HG02970 (cell line): Measurements from ENCODE around the gene TBL1Y.

ENCODE experiments used
- ATAC-seq: cut with Tn5 transposase; IDR thresholded peaks from one replicate; pipeline ENCODE4 v1.9.1; 2021; ENCODE audit warnings: mild to moderate bottlenecking, moderate library complexity, moderate number of reproducible peaks; ENCODE audit not compliant: unreplicated experiment, low FRiP score

TBL1Y gene

GRCh38 chrY:6968191-6968590, 57.7 kb downstream of the TBL1Y start:
- no peak for ATAC-seq

- ATAC-seq: no peak
These were observed 61.9 kb downstream of the TBL1Y start for GRCh38 chrY:6972271-6972887.

GRCh38 chrY:6974971-6975370, 64.5 kb downstream of the TBL1Y start:
- ATAC-seq: no peak

- no peak for ATAC-seq
These were observed 67.3 kb downstream of the TBL1Y start for GRCh38 chrY:6977783-6978182.

GRCh38 chrY:6983221-6983620, 72.7 kb downstream of the TBL1Y start:
- ATAC-seq: no peak

GRCh38 chrY:6987811-6988210, 77.3 kb downstream of the TBL1Y start:
- ATAC-seq: no peak

GRCh38 chrY:6989886-6990620, 79.6 kb downstream of the TBL1Y start:
- no peak for ATAC-seq

GRCh38 chrY:6992041-6992440, 81.5 kb downstream of the TBL1Y start:
- no peak for ATAC-seq

- ATAC-seq: no peak
These were observed 85.5 kb downstream of the TBL1Y start for GRCh38 chrY:6995987-6996386.

- ATAC-seq: no peak
These were observed 87.1 kb downstream of the TBL1Y start for GRCh38 chrY:6997503-6998066.

GRCh38 chrY:6999905-7000304, 89.4 kb downstream of the TBL1Y start:
- ATAC-seq: no peak

- ATAC-seq: no peak
These were observed 92.1 kb downstream of the TBL1Y start for GRCh38 chrY:7002581-7002980.

- no peak for ATAC-seq
These were observed 97.4 kb downstream of the TBL1Y start for GRCh38 chrY:7007911-7008310.

- no peak for ATAC-seq
These were observed 98.3 kb downstream of the TBL1Y start for GRCh38 chrY:7008578-7009355.

- no peak for ATAC-seq
These were observed 102.6 kb downstream of the TBL1Y start for GRCh38 chrY:7013051-7013450.

- ATAC-seq: no peak
These were observed 106.0 kb downstream of the TBL1Y start for GRCh38 chrY:7016521-7016920.

GRCh38 chrY:7017244-7018080, 107.0 kb downstream of the TBL1Y start:
- ATAC-seq: no peak

- no peak for ATAC-seq
These were observed 128.5 kb downstream of the TBL1Y start for GRCh38 chrY:7039037-7039436.

GRCh38 chrY:7040662-7041061, 130.2 kb downstream of the TBL1Y start:
- ATAC-seq: no peak

- no peak for ATAC-seq
These were observed 131.5 kb downstream of the TBL1Y start for GRCh38 chrY:7041983-7042382.
